ENCODE data around the gene ZNF526.

Gene ZNF526

DNA sequence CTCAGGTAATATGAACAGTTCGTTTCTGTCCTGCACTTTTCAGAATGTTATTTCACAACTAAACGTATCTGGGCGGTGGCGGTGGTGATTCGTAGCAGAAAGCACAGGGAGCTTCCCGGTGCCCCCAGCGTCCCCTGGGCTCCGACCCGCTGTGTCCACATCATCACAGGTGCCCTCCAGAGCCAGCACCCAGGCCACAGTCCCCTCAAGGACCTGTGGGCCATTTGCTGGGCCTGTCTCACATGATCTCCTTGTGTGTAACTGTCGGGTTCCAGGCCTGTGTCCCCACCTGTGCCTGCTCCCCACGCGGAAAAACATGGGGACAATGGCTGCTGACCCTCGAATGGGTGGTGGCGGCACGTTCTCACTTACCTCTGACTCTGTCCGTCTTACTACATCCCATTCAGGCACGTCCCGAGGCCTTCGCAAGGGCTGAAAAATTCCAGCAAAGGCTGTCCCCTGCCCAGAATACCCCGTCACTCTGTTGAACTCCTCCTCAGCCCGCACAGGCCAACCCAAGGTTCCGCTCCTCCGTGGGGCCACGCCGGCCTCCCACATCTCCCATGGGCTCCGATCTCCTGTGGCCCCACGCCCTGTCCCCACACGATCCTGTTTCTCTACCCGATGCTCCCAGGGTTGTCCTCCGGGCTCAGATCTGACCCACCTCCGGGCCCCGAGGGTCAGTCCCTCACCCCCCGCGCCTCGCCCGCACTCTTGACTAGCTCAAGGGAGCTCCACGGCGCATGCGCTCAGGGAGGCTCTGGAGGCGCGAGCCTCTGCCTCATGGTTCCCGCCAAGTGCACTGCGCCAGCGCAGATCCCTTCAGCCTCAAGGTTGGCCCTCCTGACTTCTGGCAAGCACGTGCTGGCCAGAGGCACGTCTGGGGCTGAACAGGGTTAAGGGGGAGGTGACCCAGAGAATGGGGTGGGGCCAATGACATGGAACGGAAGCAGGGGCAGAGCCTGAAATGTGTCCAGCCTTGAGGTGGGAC, 23.8 kb upstream of the ZNF526 start:
- no peak for DNase-seq (ENCODE audit: low read depth)

- no peak for DNase-seq (ENCODE audit: low read depth)
Observed at GRCh38 chr19:42197375-42197817, 22.7 kb upstream of the ZNF526 start.

- DNase-seq (ENCODE audit: low read depth): no peak
Observed at GRCh38 chr19:42198676-42199439, 21.3 kb upstream of the ZNF526 start.

- no peak for DNase-seq (ENCODE audit: low read depth)
Observed at GRCh38 chr19:42199440-42200115, 20.5 kb upstream of the ZNF526 start.

GRCh38 chr19:42200116-42200715, 19.9 kb upstream of the ZNF526 start:
- no peak for DNase-seq (ENCODE audit: low read depth)

DNA sequence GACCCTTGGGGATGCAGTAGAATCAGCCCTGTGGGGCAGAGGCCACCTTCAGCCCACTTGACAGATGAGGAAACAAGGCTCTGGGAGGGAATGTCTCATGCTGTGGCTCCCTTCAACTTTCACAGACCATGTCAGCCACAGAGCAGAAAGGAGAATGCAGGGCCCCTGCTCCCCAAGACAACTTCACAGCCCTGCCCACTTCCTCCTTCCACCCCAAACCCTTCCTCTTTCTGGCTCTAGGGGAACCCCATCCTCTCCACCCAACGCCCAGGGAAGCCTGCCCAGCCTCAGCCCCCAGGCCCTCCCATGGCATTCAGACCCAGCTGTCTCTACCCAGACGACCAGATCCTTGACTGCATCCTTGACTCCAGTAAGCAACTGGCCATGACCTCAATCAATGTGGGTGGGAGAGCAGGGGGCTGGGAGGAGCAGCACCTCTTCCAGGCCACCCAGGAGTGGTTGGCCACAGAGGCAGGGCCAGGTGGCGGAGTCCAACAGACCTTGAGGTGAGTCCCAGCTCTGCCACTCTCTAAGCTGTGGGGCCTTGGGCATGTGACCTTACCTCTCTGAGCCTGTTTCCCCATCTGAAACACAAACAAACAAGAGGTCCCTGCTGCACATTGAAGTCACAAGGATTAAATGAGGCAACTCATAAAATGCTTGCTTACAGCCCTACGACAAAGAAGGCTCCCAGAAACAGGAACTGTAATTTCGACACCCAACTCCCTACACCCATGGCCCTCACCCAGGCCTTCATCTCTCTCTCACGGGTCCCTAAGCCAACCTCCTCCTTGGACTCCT, 18.4 kb upstream of the ZNF526 start:
- DNase-seq (ENCODE audit: low read depth): no peak

DNA sequence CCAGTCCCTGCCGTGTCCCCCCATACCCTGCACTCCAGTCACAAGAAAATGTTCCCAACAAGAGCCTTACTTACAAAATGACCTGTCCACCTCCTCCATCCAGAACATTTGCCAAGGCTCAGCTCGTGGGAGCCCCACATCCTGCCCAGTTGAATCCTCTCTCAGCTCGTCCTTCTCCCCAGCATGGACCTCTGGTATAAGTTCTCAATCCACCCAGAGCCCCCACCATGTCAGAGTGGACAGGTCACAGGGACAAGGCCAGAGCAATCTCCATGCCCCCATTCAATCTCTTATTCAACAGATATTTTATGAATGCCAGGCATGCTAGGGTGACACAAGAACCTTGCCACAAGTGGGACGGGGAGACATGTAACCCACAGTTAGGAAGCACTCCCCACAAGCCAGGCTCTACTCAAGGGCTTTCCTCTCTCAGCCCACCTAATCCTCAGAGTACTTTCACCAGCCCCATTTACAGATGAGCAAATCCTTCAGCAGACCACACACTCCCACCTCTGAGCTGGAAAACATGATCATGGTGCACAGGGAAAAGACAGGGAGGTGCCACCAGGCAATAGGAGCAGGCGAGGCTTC, 17.7 kb upstream of the ZNF526 start:
- no peak for DNase-seq (ENCODE audit: low read depth)

DNA sequence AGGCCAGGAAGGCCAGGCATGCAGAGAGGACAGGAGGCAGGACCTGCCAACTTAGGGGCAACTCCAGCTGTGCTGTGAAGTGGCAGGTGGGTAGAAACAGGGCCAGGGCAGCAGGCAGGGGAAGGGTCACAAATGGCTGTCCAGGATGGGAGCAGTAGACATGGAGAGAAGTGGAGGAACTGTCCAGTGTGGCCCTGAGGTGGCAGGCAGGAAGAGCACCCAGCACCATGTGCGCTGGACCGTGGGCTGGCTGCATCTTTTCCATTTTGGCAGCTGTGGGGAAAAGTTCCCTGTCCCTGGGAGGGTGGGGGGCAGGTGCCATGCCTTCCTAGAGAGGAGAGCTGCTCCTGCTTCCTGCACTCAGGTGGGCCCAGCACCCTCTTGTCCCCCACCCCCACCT, 16.4 kb upstream of the ZNF526 start:
- no peak for DNase-seq (ENCODE audit: low read depth)

GRCh38 chr19:42204664-42205063, 15.4 kb upstream of the ZNF526 start:
- no peak for DNase-seq (ENCODE audit: low read depth)

DNA sequence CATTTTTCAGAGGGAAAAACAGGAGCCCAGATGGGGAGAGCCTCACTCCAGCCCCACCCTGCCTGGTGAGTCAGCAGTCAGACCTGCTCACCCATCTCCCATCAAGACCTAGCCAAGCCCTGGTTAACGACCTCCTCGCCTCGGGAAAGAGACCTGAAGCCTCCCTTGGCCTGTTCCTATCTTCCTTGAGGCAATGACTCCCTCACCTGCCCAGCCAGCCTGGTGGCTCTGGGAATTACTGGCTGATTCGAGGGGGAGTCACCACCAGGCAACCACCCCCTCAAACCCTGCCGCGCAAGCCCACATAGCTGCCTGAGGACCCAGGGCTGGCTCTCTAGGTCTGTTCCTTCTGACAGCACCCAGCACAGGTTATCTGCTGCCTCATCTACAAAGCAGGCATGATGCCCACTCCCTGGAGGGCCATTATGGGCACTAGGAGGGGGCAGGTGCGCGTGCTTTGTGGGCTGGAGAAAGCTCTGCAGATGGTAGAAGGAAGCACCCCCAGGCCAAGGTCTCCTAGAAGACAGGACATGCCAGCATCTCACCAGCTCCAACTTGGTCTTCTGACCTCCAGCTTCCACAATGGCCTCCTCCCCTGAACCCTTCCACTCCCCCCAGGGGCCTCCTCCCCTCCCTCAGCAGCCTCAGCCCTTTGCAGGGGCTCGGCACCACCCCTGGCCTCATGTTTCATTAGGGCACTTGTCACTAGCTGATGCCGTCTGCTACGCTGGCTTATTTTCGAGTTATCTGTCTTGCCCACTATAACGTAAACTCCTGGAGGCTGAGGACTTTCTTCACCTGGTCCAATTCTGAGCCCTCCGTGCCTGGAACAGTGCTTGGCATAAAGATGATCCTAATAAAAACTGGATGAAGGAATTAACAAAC, 13.0 kb upstream of the ZNF526 start:
- no peak for DNase-seq (ENCODE audit: low read depth)

DNA sequence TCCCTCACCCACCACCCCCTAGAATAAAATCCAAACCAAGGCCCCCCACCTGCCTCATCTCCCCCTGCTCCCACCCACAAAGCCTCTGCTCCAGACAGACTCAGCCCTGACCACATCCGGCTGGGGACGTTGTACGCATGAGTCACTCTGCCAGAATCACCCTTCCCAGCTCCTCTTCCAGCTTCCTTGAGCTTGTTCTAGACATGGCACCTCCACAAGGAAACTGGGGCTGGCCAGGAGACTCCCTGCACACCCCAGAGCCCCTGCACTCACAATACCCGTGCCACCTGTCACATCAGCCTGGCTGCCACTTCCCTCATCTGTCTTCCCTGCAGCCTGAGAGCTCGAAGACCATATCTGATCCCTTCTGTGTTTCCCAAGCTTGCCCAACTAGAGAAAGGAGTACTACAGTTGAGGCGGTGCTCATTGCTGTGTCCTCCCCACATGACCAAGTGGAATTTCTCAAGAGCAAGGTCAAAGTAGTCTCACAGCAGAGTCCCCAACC, 12.3 kb upstream of the ZNF526 start:
- no peak for DNase-seq (ENCODE audit: low read depth)

DNA sequence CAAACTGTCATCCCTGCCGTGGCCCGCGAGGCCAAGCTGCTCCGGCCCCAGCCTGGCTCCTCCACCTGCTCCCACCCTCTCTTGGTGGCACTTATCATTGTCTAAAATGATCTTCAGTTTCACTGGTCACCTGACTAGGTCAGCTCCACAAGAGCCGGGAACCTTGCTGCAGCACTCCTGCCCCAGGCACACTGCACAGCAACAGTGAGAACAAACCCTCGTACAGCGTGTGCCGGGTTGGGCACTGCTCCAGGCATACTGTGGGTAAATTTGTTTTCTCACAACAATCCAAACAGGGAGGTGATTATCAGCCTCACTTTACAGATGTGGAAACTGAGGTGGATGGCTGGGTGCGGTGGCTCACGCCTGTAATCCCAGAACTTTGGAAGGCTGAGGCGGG, 11.5 kb upstream of the ZNF526 start:
- no peak for DNase-seq (ENCODE audit: low read depth)

- no peak for DNase-seq (ENCODE audit: low read depth)
Observed at GRCh38 chr19:42212886-42213285, 7.2 kb upstream of the ZNF526 start.

- DNase-seq (ENCODE audit: low read depth): no peak
Observed at GRCh38 chr19:42214810-42215485, 5.2 kb upstream of the ZNF526 start.

GRCh38 chr19:42216653-42217519, 3.2 kb upstream of the ZNF526 start:
- DNase-seq (ENCODE audit: low read depth): no peak

DNA sequence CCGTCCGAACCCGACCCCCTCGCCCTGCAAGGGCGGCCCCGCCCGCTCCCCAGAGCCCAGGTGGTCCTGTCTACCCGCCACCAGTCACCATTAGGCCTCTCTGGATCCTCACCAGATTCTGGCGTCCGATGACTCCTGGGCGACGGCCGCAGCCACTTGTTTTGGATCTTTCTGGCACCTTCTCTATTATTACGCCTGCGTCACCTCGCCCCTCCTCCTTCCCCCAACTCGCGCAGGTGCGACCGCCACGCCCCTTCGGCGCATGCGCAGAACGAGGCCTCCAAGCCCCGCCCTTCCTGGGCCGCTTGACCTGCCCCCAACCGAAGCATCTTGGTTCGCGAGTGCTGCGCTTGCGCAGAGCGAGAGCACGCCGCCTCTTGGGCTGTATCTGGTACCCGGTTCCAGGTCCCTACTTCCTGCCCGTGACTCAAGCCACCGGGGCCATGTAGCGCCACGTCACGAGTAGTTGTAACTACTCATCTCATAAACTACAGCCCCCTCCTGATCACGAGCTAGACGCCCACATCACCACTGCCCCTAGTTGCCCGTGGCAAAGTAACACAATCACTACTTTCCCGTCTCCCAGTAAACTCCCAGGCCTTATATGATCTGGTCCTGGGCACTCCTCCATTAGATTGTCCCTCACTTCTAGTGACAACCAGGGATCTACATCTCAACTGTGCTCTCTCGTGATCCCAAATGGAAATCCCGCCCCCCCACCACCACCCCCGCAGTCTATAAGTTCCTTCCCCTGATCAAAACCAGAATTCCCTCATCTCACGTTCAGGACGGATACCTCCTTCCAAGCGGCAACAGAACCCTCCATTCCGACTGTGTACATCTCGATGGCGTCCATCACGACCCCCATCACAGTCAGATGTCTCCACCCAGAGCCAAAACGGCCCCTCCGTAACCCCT, 2.3 kb upstream of the ZNF526 start, which contains the start of gene DEDD2:
TSS of gene DEDD2 (minus strand) at position 158 of the 918 bp plus-strand sequence. CDS start 670 bp downstream, outside the sequence.
- peak; percentile 95 for DNase-seq (ENCODE audit: low read depth)

GRCh38 chr19:42220751-42221097, 612 bp downstream of the ZNF526 start:
- DNase-seq (ENCODE audit: low read depth): no peak

Data from HS-5 (cell line).